ENCODE measurements around the gene CNTNAP5. TPM values are rescaled to one million over a fixed set of nuclear protein-coding genes. Genes with fewer than 3 reads are reported as not detected.
A peak's percentile ranks its signal among the peaks of the same experiment; 100 is the strongest.

CNTNAP5 gene
- total and polyA plus RNA-seq, 2 experiments from 2014 or later, result 0.03 TPM; not detected in 1

DNA sequence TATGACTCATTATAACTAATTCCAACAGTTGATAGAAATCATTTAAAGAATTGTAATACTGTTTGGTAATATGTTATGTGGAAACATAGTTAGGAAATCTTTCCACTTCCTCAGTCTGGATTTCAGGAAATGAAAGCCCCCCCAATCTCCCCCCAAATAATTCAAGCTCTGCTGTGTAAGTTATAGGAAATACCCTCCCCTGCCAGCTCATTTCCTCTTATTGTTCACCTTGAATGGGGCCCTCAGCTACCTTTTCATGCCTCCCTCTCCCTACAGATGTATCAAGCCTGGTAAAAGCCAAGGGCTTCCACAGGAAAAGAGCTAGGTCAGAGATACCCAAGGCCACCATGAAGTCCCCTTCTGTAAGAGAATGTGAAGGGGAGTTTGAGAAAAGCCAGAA is 155.5 kb downstream of the CNTNAP5 start:
- no peak for TF ChIP-seq CTCF (IDR thresholded peaks at IDR 0.05; ENCODE audit: low read depth, low read length)
- no peaks in the 10 kb centered on the region for H3K9me3 ChIP-seq (ENCODE audit: low read depth)
- no peak overlapping the region for H3K4me3 ChIP-seq
- no peaks in the 10 kb centered on the region for H3K4me1 ChIP-seq (ENCODE audit: low read depth)
- no peak overlapping the region for H3K27ac ChIP-seq
- H3K36me3 ChIP-seq, result no peaks in the 10 kb centered on the region
- no peak for DNase-seq (ENCODE audit: low read depth in 1 of 2, low spot score in 1 of 2)
- no peaks in the 10 kb centered on the region for H3K27me3 ChIP-seq

GRCh38 chr2:124186801-124187200 is 161.7 kb downstream of the CNTNAP5 start:
- Histone ChIP-seq H3K27ac (no peak overlapping the region), H3K27me3 (no peaks in the 10 kb centered on the region), H3K4me3 (no peak overlapping the region), H3K4me1 (ENCODE audit: low read depth) (no peaks in the 10 kb centered on the region), H3K36me3 (no peaks in the 10 kb centered on the region), H3K9me3 (ENCODE audit: low read depth) (no peaks in the 10 kb centered on the region)
- no peak for TF ChIP-seq CTCF (IDR thresholded peaks at IDR 0.05; ENCODE audit: low read depth, low read length)
- no peak for DNase-seq (ENCODE audit: low read depth in 1 of 2, low spot score in 1 of 2)

GRCh38 chr2:124187948-124188347 is 162.9 kb downstream of the CNTNAP5 start:
- Histone ChIP-seq H3K27me3 (no peaks in the 10 kb centered on the region), H3K9me3 (ENCODE audit: low read depth) (no peaks in the 10 kb centered on the region), H3K4me1 (ENCODE audit: low read depth) (no peaks in the 10 kb centered on the region), H3K36me3 (no peaks in the 10 kb centered on the region), H3K27ac (no peak overlapping the region), H3K4me3 (no peak overlapping the region)
- no peak for DNase-seq (ENCODE audit: low read depth in 1 of 2, low spot score in 1 of 2)
- no peak for TF ChIP-seq CTCF (IDR thresholded peaks at IDR 0.05; ENCODE audit: low read depth, low read length)

DNA sequence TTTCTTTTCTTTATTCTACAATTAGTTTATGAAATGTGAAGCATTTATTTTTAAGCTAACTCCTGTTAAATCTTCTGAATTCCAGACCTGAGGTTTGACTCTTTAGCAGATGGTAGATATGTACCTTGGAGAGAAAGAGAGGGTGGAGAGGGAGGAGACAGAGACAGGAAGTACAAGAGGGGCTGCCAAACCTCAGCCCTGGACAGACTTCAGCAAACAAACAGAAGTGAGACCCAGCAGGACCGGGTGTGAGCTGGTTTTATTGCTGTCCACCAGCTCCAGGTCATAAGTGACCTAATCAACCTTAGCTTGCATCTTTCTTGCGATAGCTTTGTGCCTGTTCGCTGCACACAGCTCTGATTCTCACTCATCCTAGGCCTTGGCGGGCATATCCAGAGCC is 168.6 kb downstream of the CNTNAP5 start:
- Histone ChIP-seq H3K27me3 (no peaks in the 10 kb centered on the region), H3K4me1 (ENCODE audit: low read depth) (no peaks in the 10 kb centered on the region), H3K9me3 (ENCODE audit: low read depth) (no peaks in the 10 kb centered on the region), H3K36me3 (no peaks in the 10 kb centered on the region), H3K4me3 (no peak overlapping the region), H3K27ac (no peak overlapping the region)
- peak in 1 of 2 donors; percentile 21 for DNase-seq (ENCODE audit: low read depth in 1 of 2, low spot score in 1 of 2)
- TF ChIP-seq CTCF (IDR thresholded peaks at IDR 0.05; ENCODE audit: low read depth, low read length), result no peak

- H3K27ac ChIP-seq, result no peak overlapping the region
- no peaks in the 10 kb centered on the region for H3K36me3 ChIP-seq
- H3K4me3 ChIP-seq, result no peak overlapping the region
- H3K27me3 ChIP-seq, result no peaks in the 10 kb centered on the region
- no peaks in the 10 kb centered on the region for H3K4me1 ChIP-seq (ENCODE audit: low read depth)
- DNase-seq (ENCODE audit: low read depth in 1 of 2, low spot score in 1 of 2), result peak in 1 of 2 donors; percentile 40
- no peak for TF ChIP-seq CTCF (IDR thresholded peaks at IDR 0.05; ENCODE audit: low read depth, low read length)
- H3K9me3 ChIP-seq (ENCODE audit: low read depth), result no peaks in the 10 kb centered on the region
These were observed 176.6 kb downstream of the CNTNAP5 start for GRCh38 chr2:124201713-124202112.

GRCh38 chr2:124209441-124209840 is 184.4 kb downstream of the CNTNAP5 start:
- TF ChIP-seq CTCF (IDR thresholded peaks at IDR 0.05; ENCODE audit: low read depth, low read length), result no peak
- no peak for DNase-seq (ENCODE audit: low read depth in 1 of 2, low spot score in 1 of 2)
- Histone ChIP-seq H3K36me3 (no peaks in the 10 kb centered on the region), H3K27me3 (no peaks in the 10 kb centered on the region), H3K4me1 (ENCODE audit: low read depth) (no peaks in the 10 kb centered on the region), H3K4me3 (no peak overlapping the region), H3K27ac (no peak overlapping the region), H3K9me3 (ENCODE audit: low read depth) (no peaks in the 10 kb centered on the region)
